ENCODE data around the gene SNX10. TPM values are rescaled to one million over a fixed set of nuclear protein-coding genes. Genes with fewer than 3 reads are reported as not detected.

Gene SNX10
- total and polyA plus RNA-seq, 2 of the 8 experiments (the other 6 are each of a cell fraction or from before 2014, with no cell fraction given) = 4.4 to 9.6 TPM

DNA sequence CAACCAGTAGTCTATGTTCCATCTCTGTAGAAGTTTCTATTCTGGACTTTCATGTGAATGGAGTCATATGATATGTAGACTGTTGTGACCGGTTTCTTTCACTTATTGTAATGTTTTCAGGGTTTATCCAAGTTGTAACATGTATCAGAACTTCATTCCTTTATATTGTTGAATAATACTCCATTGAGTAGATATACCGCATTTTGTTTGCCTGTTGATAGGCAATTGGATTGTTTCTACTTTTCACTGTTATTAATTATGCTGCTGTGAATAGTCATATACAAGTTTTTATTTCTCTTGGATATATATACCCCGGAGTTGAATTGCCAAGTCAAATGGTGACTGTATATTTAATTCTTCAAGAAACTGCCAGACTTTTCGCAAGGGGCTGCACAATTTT lies 40.1 kb downstream of the SNX10 start (continued):
- TF ChIP-seq E2F6 (IDR thresholded peaks at IDR 0.05) (no peak), POLR2AphosphoS5 (IDR thresholded peaks at IDR 0.05; ENCODE audit: low read depth, low read length) (no peak), SIRT6 (IDR thresholded peaks at IDR 0.05; ENCODE audit: low read length) (no peak), KDM1A (IDR thresholded peaks at IDR 0.05; ENCODE audit: borderline replicate concordance, low read length) (no peak), EZH2 (IDR thresholded peaks at IDR 0.05; ENCODE audit: low read depth, low read length, severe bottlenecking) (no peak), CBX8 (IDR thresholded peaks at IDR 0.05; ENCODE audit: borderline replicate concordance, low read depth, low read length) (no peak)

Data from H1 (cell line).